Stimulated activated CD4-positive, alpha-beta T cell treated with anti-CD3 and anti-CD28 coated beads, Interleukin-4, amount 100 ng/mL, for 1 hour (primary cell): ENCODE measurements around the gene SCGB1C1.
"Not testable (repeated sequence)": the region's sequence is repeated elsewhere in the genome, so short reads cannot be mapped to it uniquely, and the experiment has no call there.

Source experiments
- DNase-seq: peaks from one replicate; pipeline ENCODE4 v3.0.0-alpha.2; 2020

The SCGB1C1 gene

GRCh38 chr11:192674-193128 is at the start of gene SCGB1C1:
Gene SCGB1C1, plus strand, starts transcription at chr11:193078. Its CDS starts 22 bp downstream, at chr11:193100.
- DNase-seq = not testable (repeated sequence)

GRCh38 chr11:180242-180641 is 12.6 kb upstream of the SCGB1C1 start:
- not testable (repeated sequence) for DNase-seq

- not testable (repeated sequence) for DNase-seq
These were observed 3.6 kb upstream of the SCGB1C1 start for GRCh38 chr11:189200-189783.

GRCh38 chr11:189843-190311 is 3.0 kb upstream of the SCGB1C1 start:
- DNase-seq = peak; percentile 38

- not testable (repeated sequence) for DNase-seq
These were observed 2.3 kb upstream of the SCGB1C1 start for GRCh38 chr11:190546-190945.

GRCh38 chr11:191490-192478 is 1.1 kb upstream of the SCGB1C1 start:
- DNase-seq = peak; percentile 53

GRCh38 chr11:193481-193880 is 603 bp downstream of the SCGB1C1 start:
- not testable (repeated sequence) for DNase-seq

- no peak for DNase-seq
These were observed 4.2 kb downstream of the SCGB1C1 start for GRCh38 chr11:196786-197731.

GRCh38 chr11:197741-198235 is 4.9 kb downstream of the SCGB1C1 start:
- no peak for DNase-seq

- DNase-seq = no peak
These were observed 5.4 kb downstream of the SCGB1C1 start for GRCh38 chr11:198236-198806.

- no peak for DNase-seq
These were observed 6.2 kb downstream of the SCGB1C1 start for GRCh38 chr11:199004-199581.

GRCh38 chr11:199782-200181 is 6.9 kb downstream of the SCGB1C1 start:
- no peak for DNase-seq

- no peak for DNase-seq
These were observed 7.5 kb downstream of the SCGB1C1 start for GRCh38 chr11:200224-201003.

GRCh38 chr11:201966-202365 is 9.1 kb downstream of the SCGB1C1 start:
- no peak for DNase-seq

- no peak for DNase-seq
These were observed 9.6 kb downstream of the SCGB1C1 start for GRCh38 chr11:202490-202889.

GRCh38 chr11:203056-203944 is 10.4 kb downstream of the SCGB1C1 start:
- no peak for DNase-seq

- DNase-seq = no peak
These were observed 11.2 kb downstream of the SCGB1C1 start for GRCh38 chr11:203945-204586.

- no peak for DNase-seq
These were observed 11.8 kb downstream of the SCGB1C1 start for GRCh38 chr11:204587-205109.
